ENCODE measurements around the gene MGAT1. TPM values are rescaled to one million over a fixed set of nuclear protein-coding genes. Genes with fewer than 3 reads are reported as not detected.

Gene MGAT1
- total RNA-seq, 1 experiment from 2014 or later, result 93.6 TPM

DNA sequence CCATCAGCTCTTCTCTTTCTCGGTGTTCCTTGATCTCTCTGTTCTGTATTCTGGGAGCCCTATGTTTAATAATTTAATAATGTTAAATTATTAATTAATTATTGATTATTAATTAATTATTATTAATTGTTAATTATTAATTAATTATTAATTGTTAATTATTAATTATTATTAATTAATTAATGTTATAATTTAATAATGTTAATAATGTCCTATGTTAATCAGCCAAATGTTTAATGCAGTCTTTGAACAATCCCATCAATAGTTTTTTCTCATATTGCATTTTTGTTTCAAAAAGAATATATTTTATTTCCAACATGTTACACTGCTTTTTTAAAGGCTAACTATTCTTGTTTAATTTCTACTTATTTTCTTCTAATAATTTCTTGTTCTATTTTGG is 26.2 kb downstream of the MGAT1 start:
- peak; percentile 100 for TF ChIP-seq HMGA2 (CRISPR knock-in tag; IDR thresholded peaks at IDR 0.05)
- TF ChIP-seq ZNF671 (CRISPR knock-in tag; IDR thresholded peaks at IDR 0.05), result no peak
- Mint-ChIP-seq H3K4me3 (no peak overlapping the region), H3K4me1 (no peaks in the 10 kb centered on the region), H3K27me3 (ENCODE audit: low read depth) (peaks cover 4% of the 10 kb centered on the region; the same call in 1 of the 2 replicates), H3K36me3 (peaks cover 22% of the 10 kb centered on the region), H3K27ac (no peak overlapping the region), H3K9me3 (peaks cover 47% of the 10 kb centered on the region)
- no peak for DNase-seq (ENCODE audit: low spot score)
- CTCF ChIA-PET, result no interaction called here
- POLR2A ChIA-PET, result no interaction called here
- no peak for ATAC-seq

DNA sequence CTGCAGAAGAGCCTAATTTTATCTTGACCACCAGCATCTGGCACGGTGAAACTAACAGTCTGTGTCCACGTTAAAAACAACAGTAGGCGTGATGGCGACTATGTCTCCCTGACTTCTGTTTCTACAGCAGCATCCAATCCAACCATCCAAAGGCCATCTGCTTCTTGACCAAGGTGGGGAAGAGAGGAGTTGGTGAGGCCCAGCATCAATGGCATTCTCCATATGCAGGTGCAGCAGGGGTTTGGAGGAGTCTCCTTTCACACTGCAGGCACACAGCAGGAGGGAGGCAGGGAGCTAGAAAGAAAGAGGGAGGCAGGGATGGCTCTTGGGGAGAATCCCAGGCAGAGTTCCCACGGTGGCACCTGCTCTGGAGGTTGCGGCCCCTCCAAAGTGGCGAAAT is 27.0 kb downstream of the MGAT1 start:
- CTCF ChIA-PET, result interaction anchor here (1.1 kb wide), 1 partner anchor 9 kb away, joined by 3 read pairs; no protein-coding TSS in a partner anchor
- ATAC-seq (no peak), DNase-seq (ENCODE audit: low spot score) (no peak)
- TF ChIP-seq, protein P1, sequence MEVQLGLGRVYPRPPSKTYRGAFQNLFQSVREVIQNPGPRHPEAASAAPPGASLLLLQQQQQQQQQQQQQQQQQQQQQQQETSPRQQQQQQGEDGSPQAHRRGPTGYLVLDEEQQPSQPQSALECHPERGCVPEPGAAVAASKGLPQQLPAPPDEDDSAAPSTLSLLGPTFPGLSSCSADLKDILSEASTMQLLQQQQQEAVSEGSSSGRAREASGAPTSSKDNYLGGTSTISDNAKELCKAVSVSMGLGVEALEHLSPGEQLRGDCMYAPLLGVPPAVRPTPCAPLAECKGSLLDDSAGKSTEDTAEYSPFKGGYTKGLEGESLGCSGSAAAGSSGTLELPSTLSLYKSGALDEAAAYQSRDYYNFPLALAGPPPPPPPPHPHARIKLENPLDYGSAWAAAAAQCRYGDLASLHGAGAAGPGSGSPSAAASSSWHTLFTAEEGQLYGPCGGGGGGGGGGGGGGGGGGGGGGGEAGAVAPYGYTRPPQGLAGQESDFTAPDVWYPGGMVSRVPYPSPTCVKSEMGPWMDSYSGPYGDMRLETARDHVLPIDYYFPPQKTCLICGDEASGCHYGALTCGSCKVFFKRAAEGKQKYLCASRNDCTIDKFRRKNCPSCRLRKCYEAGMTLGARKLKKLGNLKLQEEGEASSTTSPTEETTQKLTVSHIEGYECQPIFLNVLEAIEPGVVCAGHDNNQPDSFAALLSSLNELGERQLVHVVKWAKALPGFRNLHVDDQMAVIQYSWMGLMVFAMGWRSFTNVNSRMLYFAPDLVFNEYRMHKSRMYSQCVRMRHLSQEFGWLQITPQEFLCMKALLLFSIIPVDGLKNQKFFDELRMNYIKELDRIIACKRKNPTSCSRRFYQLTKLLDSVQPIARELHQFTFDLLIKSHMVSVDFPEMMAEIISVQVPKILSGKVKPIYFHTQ (CRISPR knock-in tag; IDR thresholded peaks at IDR 0.05), result no peak
- no peak for TF ChIP-seq NR2C2 (CRISPR knock-in tag; IDR thresholded peaks at IDR 0.05)
- TF ChIP-seq ZNF423 (CRISPR knock-in tag; IDR thresholded peaks at IDR 0.05), result peak; percentile 63
- Mint-ChIP-seq H3K4me1 (no peaks in the 10 kb centered on the region), H3K36me3 (peaks cover 20% of the 10 kb centered on the region), H3K27ac (no peak overlapping the region), H3K27me3 (ENCODE audit: low read depth) (peaks cover 4% of the 10 kb centered on the region; the same call in 1 of the 2 replicates), H3K9me3 (peaks cover 44% of the 10 kb centered on the region), H3K4me3 (no peak overlapping the region)
- POLR2A ChIA-PET, result no interaction called here

DNA sequence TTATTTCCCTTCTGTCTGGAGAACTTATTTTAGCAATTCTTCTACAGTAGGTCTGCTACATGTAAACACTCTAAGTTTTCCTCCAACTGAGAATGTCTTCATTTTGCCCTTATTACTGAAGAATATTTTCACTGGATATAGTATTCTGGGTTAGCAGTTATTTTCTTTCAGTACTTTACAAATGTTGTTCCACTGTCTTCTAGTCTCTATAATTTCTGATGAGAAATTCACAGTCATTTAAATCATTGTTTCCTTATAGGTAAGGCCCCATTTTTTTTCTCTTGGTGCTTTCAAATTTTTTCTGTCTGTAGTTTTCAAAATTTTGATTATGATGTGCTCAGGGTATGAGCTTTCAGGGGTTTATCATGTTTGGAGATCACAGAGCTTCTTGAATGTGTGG is 30.8 kb downstream of the MGAT1 start:
- TF ChIP-seq, protein P2, sequence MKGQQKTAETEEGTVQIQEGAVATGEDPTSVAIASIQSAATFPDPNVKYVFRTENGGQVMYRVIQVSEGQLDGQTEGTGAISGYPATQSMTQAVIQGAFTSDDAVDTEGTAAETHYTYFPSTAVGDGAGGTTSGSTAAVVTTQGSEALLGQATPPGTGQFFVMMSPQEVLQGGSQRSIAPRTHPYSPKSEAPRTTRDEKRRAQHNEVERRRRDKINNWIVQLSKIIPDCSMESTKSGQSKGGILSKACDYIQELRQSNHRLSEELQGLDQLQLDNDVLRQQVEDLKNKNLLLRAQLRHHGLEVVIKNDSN (CRISPR knock-in tag; IDR thresholded peaks at IDR 0.05), result no peak
- no peak for TF ChIP-seq ZNF671 (CRISPR knock-in tag; IDR thresholded peaks at IDR 0.05)
- TF ChIP-seq RORB (CRISPR knock-in tag; IDR thresholded peaks at IDR 0.05), result no peak
- TF ChIP-seq ZNF138 (CRISPR knock-in tag; conservative IDR thresholded peaks at IDR 0.05), result no peak
- TF ChIP-seq ELF4 (CRISPR knock-in tag; IDR thresholded peaks at IDR 0.05; ENCODE audit: low read depth), result no peak
- TF ChIP-seq FOXJ3 (CRISPR knock-in tag; IDR thresholded peaks at IDR 0.05; ENCODE audit: borderline replicate concordance), result no peak
- TF ChIP-seq, protein P3, sequence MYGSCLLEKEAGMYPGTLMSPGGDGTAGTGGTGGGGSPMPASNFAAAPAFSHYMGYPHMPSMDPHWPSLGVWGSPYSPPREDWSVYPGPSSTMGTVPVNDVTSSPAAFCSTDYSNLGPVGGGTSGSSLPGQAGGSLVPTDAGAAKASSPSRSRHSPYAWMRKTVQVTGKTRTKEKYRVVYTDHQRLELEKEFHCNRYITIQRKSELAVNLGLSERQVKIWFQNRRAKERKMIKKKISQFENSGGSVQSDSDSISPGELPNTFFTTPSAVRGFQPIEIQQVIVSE (CRISPR knock-in tag; IDR thresholded peaks at IDR 0.05; ENCODE audit: borderline replicate concordance), result no peak
- TF ChIP-seq MXD4 (CRISPR knock-in tag; IDR thresholded peaks at IDR 0.05; ENCODE audit: borderline replicate concordance), result no peak
- TF ChIP-seq, protein P4, sequence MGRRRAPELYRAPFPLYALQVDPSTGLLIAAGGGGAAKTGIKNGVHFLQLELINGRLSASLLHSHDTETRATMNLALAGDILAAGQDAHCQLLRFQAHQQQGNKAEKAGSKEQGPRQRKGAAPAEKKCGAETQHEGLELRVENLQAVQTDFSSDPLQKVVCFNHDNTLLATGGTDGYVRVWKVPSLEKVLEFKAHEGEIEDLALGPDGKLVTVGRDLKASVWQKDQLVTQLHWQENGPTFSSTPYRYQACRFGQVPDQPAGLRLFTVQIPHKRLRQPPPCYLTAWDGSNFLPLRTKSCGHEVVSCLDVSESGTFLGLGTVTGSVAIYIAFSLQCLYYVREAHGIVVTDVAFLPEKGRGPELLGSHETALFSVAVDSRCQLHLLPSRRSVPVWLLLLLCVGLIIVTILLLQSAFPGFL (CRISPR knock-in tag; IDR thresholded peaks at IDR 0.05; ENCODE audit: borderline replicate concordance), result no peak
- no peak for TF ChIP-seq ZNF317 (CRISPR knock-in tag; IDR thresholded peaks at IDR 0.05; ENCODE audit: borderline replicate concordance, low read depth)
- TF ChIP-seq CREB1 (CRISPR knock-in tag; IDR thresholded peaks at IDR 0.05), result no peak
- CTCF ChIA-PET, result no interaction called here
- ATAC-seq, result no peak
- no peak overlapping the region for H3K4me3 Mint-ChIP-seq
- H3K36me3 Mint-ChIP-seq, result peaks cover 20% of the 10 kb centered on the region
- DNase-seq (ENCODE audit: low spot score), result no peak
- no peaks in the 10 kb centered on the region for H3K4me1 Mint-ChIP-seq
- peaks cover 53% of the 10 kb centered on the region for H3K9me3 Mint-ChIP-seq
- no peak overlapping the region for H3K27ac Mint-ChIP-seq
- H3K27me3 Mint-ChIP-seq (ENCODE audit: low read depth), result no peaks in the 10 kb centered on the region
- POLR2A ChIA-PET, result no interaction called here

DNA sequence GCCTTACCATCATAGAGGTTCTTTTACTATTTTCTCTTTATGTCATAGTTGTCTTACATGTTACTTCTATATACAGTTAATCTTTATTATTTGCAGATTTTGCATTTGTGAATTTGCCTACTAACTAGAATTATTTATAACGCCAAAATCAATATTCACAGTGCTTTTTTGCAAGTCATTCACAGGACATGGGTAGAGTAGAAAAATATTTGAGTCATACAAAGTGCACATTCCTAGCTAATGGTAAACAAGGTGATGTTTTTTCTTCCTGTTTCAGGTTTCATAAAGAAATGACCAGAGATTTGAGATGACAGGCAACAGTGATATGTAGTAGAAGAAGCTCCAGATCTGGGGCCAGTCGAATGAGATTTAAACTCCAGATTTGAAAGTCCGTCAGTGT is 32.8 kb downstream of the MGAT1 start:
- DNase-seq (ENCODE audit: low spot score) (no peak), ATAC-seq (no peak)
- Mint-ChIP-seq H3K4me1 (no peaks in the 10 kb centered on the region), H3K27me3 (ENCODE audit: low read depth) (no peaks in the 10 kb centered on the region), H3K4me3 (no peak overlapping the region), H3K27ac (no peak overlapping the region), H3K36me3 (peaks cover 20% of the 10 kb centered on the region), H3K9me3 (peaks cover 59% of the 10 kb centered on the region)
- ChIA-PET CTCF (no interaction called here), POLR2A (no interaction called here)
- no peak for TF ChIP-seq ELF4 (CRISPR knock-in tag; IDR thresholded peaks at IDR 0.05; ENCODE audit: low read depth)
- TF ChIP-seq, protein P5, sequence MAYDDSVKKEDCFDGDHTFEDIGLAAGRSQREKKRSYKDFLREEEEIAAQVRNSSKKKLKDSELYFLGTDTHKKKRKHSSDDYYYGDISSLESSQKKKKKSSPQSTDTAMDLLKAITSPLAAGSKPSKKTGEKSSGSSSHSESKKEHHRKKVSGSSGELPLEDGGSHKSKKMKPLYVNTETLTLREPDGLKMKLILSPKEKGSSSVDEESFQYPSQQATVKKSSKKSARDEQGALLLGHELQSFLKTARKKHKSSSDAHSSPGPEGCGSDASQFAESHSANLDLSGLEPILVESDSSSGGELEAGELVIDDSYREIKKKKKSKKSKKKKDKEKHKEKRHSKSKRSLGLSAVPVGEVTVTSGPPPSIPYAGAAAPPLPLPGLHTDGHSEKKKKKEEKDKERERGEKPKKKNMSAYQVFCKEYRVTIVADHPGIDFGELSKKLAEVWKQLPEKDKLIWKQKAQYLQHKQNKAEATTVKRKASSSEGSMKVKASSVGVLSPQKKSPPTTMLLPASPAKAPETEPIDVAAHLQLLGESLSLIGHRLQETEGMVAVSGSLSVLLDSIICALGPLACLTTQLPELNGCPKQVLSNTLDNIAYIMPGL (CRISPR knock-in tag; IDR thresholded peaks at IDR 0.05), result no peak
- TF ChIP-seq, protein P6, sequence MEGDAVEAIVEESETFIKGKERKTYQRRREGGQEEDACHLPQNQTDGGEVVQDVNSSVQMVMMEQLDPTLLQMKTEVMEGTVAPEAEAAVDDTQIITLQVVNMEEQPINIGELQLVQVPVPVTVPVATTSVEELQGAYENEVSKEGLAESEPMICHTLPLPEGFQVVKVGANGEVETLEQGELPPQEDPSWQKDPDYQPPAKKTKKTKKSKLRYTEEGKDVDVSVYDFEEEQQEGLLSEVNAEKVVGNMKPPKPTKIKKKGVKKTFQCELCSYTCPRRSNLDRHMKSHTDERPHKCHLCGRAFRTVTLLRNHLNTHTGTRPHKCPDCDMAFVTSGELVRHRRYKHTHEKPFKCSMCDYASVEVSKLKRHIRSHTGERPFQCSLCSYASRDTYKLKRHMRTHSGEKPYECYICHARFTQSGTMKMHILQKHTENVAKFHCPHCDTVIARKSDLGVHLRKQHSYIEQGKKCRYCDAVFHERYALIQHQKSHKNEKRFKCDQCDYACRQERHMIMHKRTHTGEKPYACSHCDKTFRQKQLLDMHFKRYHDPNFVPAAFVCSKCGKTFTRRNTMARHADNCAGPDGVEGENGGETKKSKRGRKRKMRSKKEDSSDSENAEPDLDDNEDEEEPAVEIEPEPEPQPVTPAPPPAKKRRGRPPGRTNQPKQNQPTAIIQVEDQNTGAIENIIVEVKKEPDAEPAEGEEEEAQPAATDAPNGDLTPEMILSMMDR (IDR thresholded peaks at IDR 0.05), result no peak
- no peak for TF ChIP-seq GRHL2 (CRISPR knock-in tag; IDR thresholded peaks at IDR 0.05; ENCODE audit: insufficient replicate concordance, severe bottlenecking)
- TF ChIP-seq FOXJ3 (CRISPR knock-in tag; IDR thresholded peaks at IDR 0.05; ENCODE audit: borderline replicate concordance), result no peak
- TF ChIP-seq CBFB (CRISPR knock-in tag; IDR thresholded peaks at IDR 0.05; ENCODE audit: low read depth), result no peak
- no peak for TF ChIP-seq RELA (CRISPR knock-in tag; IDR thresholded peaks at IDR 0.05; ENCODE audit: borderline replicate concordance)
- TF ChIP-seq CREM (CRISPR knock-in tag; IDR thresholded peaks at IDR 0.05), result no peak
- TF ChIP-seq RORB (CRISPR knock-in tag; IDR thresholded peaks at IDR 0.05), result no peak
